Spleen (tissue), 11 donors: ENCODE data around the gene YTHDC2. TPM values are rescaled to one million over a fixed set of nuclear protein-coding genes. Genes with fewer than 3 reads are reported as not detected.

ENCODE experiments used
- DNase-seq: peaks from one replicate; pipeline ENCODE4 v3.0.0-alpha.2; 2020
- H3K27ac ChIP-seq, 8 donors: fragments of 200-600 bp; sonication (generic) in 7 of 8; 1 replicate in 4 of 8; 2 replicates in 4 of 8; pipeline versions ENCODE4 v1.5.0 to v1.8.0; 2016 to 2021; ENCODE audit warnings: inconsistent platforms in 4 of 8, mild to moderate bottlenecking in 4 of 8, moderate library complexity in 1 of 8
- H3K27me3 ChIP-seq, 7 donors: fragments of 200-600 bp; sonication (generic) in 6 of 7; replicated peaks in 1 of 7; 1 replicate in 4 of 7; 2 replicates in 3 of 7; pipeline versions ENCODE4 v1.5.0 to v1.8.0; 2016 to 2021; ENCODE audit warnings: inconsistent platforms in 3 of 7, mild to moderate bottlenecking in 1 of 7
- H3K36me3 ChIP-seq, 6 donors: fragments of 200-600 bp; sonication (generic) in 5 of 6; 1 replicate in 4 of 6; 2 replicates in 2 of 6; pipeline versions ENCODE4 v1.5.0 to v1.8.0; 2016 to 2021; ENCODE audit warnings: inconsistent platforms in 2 of 6
- H3K4me1 ChIP-seq, 6 donors: fragments of 200-600 bp; sonication (generic) in 5 of 6; 1 replicate in 3 of 6; 2 replicates in 3 of 6; pipeline versions ENCODE4 v1.5.0 to v1.8.0; 2016 to 2021; ENCODE audit warnings: inconsistent platforms in 3 of 6
- H3K4me3 ChIP-seq, 8 donors: fragments of 200-600 bp; sonication (generic) in 7 of 8; 1 replicate in 4 of 8; 2 replicates in 4 of 8; pipeline versions ENCODE4 v1.5.0 to v1.8.0; 2016 to 2021; ENCODE audit warnings: inconsistent platforms in 4 of 8, mild to moderate bottlenecking in 4 of 8, moderate library complexity in 2 of 8
- H3K9me3 ChIP-seq, 8 donors: fragments of 200-600 bp; sonication (generic) in 7 of 8; 1 replicate in 4 of 8; 2 replicates in 4 of 8; pipeline versions ENCODE4 v1.5.0 to v1.8.0; 2016 to 2021; ENCODE audit warnings: inconsistent platforms in 4 of 8
- POLR2A ChIP-seq, 3 donors: fragments of 450-650 bp; IDR thresholded peaks; one replicate each; pipeline ENCODE4 v1.5.1; 2017; ENCODE audit warnings: antibody characterized with exemption in 3 of 3, mild to moderate bottlenecking in 1 of 3
- POLR2AphosphoS5 ChIP-seq, 3 donors: sonication (generic); formaldehyde crosslinking; IDR thresholded peaks; one replicate each; pipeline ENCODE4 v1.5.1; 2017; ENCODE audit warnings: antibody characterized with exemption in 3 of 3
- WGBS, 5 donors: extraction: QIAGEN DNeasy Blood & Tissue Kit in 3 of 5; methylation state at CpG; one replicate each; pipeline versions ENCODE4 v1.1.5 to v1.1.7; 2013 to 2018; 5-methylcytosine and 5-hydroxymethylcytosine counted together
- intact Hi-C: fragments of 100-400 bp; cut with DNase I; formaldehyde crosslinking; loops from one replicate; pipeline ENCODE4 v1.15.0; 2023; ENCODE audit warnings: low total_unique reads
- polyA plus RNA-seq, 3 donors: library from polyadenylated mRNA; stranded (reverse); fragments of 200-250 nt; gene quantifications; one replicate each; pipeline ENCODE4 v1.2.1, GENCODE V29; 2013
- total RNA-seq, 7 donors: library from RNA; depleted of rRNA in 3 of 7; stranded (reverse); fragments of >200 nt in 3 of 7; fragmentation: NEBNext Ultra II Directional in 4 of 7; extraction: Animal tissue kit (Norgen Biotek cat#: 25700) in 4 of 7; gene quantifications; one replicate each; pipeline versions ENCODE4 v1.1.0 to v1.2.1, GENCODE V29; 2016 to 2021
- TF ChIP-seq, protein P1 (sequence below), 11 experiments: fragments of 200-600 bp in 7 of 11; fragments of 450-650 bp in 4 of 11; sonication (generic) in 4 of 11; IDR thresholded peaks in 8 of 11; conservative IDR thresholded peaks in 3 of 11; 1 replicate in 7 of 11; 2 replicates in 4 of 11; pipeline versions ENCODE4 v1.4.0 to v1.8.0; 2016 to 2021; ENCODE audit warnings: antibody characterized with exemption in 11 of 11, inconsistent platforms in 4 of 11, mild to moderate bottlenecking in 1 of 11
- donor health status: healthy with polysubstance abuse.
- donor health status: DM: no; HTN: no; CAD: no; lungs with moderate emphysema.
- donor health status: DM: no; HTN: no; CAD: no.
- donor health status: Bipolar disorder and iron deficiency.
- donor health status: healthy.
- donor health status: DM: no; HTN: no; CAD: no.
- donor health status: DM: yes; HTN: yes; CAD: no.

YTHDC2 gene
- total and polyA plus RNA-seq, 10 donors, result 9.3 to 52.2 (median 33.8) TPM

DNA sequence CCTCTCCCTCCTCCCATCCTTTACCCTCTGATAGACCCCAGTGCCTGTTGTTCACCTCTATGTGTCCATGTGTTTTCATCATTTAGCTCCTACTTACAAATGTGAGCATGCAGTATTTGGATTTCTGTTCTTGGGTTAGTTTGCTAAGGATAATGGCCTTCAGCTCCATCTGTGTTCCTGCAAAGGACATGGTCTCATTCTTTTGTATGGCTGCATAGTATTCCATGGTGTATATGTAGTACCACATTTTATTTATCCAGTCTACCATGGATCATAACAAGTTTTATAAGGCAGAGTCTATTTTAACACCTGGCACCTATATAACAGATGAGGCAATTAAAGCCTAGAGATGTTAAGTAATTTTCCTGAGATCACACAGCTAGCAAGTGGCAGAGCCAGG is 7.4 kb downstream of the YTHDC2 start:
- no peak for DNase-seq
- Histone ChIP-seq H3K36me3 (peaks cover 0 to 32% (median 7%) of the 10 kb centered on the region in 6 donors), H3K27ac (no peak overlapping the region), H3K4me3 (no peak overlapping the region), H3K4me1 (peaks cover 13 to 82% (median 47%) of the 10 kb centered on the region in 6 donors), H3K9me3 (no peaks in the 10 kb centered on the region), H3K27me3 (no peaks in the 10 kb centered on the region)
- TF ChIP-seq POLR2AphosphoS5 (IDR thresholded peaks at IDR 0.05), result no peak
- no peak for TF ChIP-seq POLR2A (IDR thresholded peaks at IDR 0.05)
- TF ChIP-seq, protein P1, sequence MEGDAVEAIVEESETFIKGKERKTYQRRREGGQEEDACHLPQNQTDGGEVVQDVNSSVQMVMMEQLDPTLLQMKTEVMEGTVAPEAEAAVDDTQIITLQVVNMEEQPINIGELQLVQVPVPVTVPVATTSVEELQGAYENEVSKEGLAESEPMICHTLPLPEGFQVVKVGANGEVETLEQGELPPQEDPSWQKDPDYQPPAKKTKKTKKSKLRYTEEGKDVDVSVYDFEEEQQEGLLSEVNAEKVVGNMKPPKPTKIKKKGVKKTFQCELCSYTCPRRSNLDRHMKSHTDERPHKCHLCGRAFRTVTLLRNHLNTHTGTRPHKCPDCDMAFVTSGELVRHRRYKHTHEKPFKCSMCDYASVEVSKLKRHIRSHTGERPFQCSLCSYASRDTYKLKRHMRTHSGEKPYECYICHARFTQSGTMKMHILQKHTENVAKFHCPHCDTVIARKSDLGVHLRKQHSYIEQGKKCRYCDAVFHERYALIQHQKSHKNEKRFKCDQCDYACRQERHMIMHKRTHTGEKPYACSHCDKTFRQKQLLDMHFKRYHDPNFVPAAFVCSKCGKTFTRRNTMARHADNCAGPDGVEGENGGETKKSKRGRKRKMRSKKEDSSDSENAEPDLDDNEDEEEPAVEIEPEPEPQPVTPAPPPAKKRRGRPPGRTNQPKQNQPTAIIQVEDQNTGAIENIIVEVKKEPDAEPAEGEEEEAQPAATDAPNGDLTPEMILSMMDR (IDR thresholded peaks at IDR 0.05 in 8 of 11, conservative IDR thresholded peaks at IDR 0.05 in 3 of 11), result no peak
- intact Hi-C loops, result no loop called here

GRCh38 chr5:113523168-113523567 is 9.7 kb downstream of the YTHDC2 start:
- intact Hi-C loops, result no loop called here
- no peak for TF ChIP-seq POLR2A (IDR thresholded peaks at IDR 0.05)
- TF ChIP-seq POLR2AphosphoS5 (IDR thresholded peaks at IDR 0.05), result no peak
- TF ChIP-seq, protein P1 (IDR thresholded peaks at IDR 0.05 in 8 of 11, conservative IDR thresholded peaks at IDR 0.05 in 3 of 11), result no peak
- WGBS, 5 donors, result 68 to 81% (median 75%) methylated on average over 2 of the region's 2 CpGs
- H3K4me3 ChIP-seq, result no peak overlapping the region
- H3K9me3 ChIP-seq, result no peaks in the 10 kb centered on the region
- DNase-seq, result no peak
- no peaks in the 10 kb centered on the region for H3K27me3 ChIP-seq
- peak overlapping the region in 1 of 8 donors; percentile 12 for H3K27ac ChIP-seq
- peaks cover 13 to 64% (median 35%) of the 10 kb centered on the region in 6 donors for H3K4me1 ChIP-seq
- H3K36me3 ChIP-seq, result peaks cover 0 to 25% (median 3%) of the 10 kb centered on the region in 6 donors

- 9 to 22% (median 14%) methylated on average over 2 of the region's 2 CpGs for WGBS, 5 donors
- TF ChIP-seq POLR2AphosphoS5 (IDR thresholded peaks at IDR 0.05) (no peak), POLR2A (IDR thresholded peaks at IDR 0.05) (no peak)
- TF ChIP-seq, protein P1 (IDR thresholded peaks at IDR 0.05 in 8 of 11, conservative IDR thresholded peaks at IDR 0.05 in 3 of 11), result no peak
- no peaks in the 10 kb centered on the region for H3K27me3 ChIP-seq
- H3K4me1 ChIP-seq, result peaks cover 13 to 56% (median 35%) of the 10 kb centered on the region in 6 donors
- H3K27ac ChIP-seq, result peak overlapping the region in 7 of 8 donors; percentile 38 to 70 (median 60)
- no peak for DNase-seq
- H3K36me3 ChIP-seq, result peaks cover 0 to 32% (median 0%) of the 10 kb centered on the region in 6 donors
- peak overlapping the region in 1 of 8 donors; percentile 3 for H3K4me3 ChIP-seq
- intact Hi-C loops, result no loop called here
- H3K9me3 ChIP-seq, result peaks cover 0 to 2% (median 0%) of the 10 kb centered on the region in 8 donors
Observed at GRCh38 chr5:113524927-113525326, 11.4 kb downstream of the YTHDC2 start.

- no peak for DNase-seq
- intact Hi-C loops, result no loop called here
- H3K36me3 ChIP-seq, result peaks cover 0 to 35% (median 8%) of the 10 kb centered on the region in 6 donors
- no peak overlapping the region for H3K27ac ChIP-seq
- WGBS, 5 donors, result 90 to 97% (median 94%) methylated on average over 4 of the region's 4 CpGs
- TF ChIP-seq POLR2AphosphoS5 (IDR thresholded peaks at IDR 0.05), result no peak
- TF ChIP-seq, protein P1 (IDR thresholded peaks at IDR 0.05 in 8 of 11, conservative IDR thresholded peaks at IDR 0.05 in 3 of 11), result no peak
- no peak for TF ChIP-seq POLR2A (IDR thresholded peaks at IDR 0.05)
- no peak overlapping the region for H3K4me3 ChIP-seq
- H3K27me3 ChIP-seq, result no peaks in the 10 kb centered on the region
- H3K4me1 ChIP-seq, result peaks cover 13 to 45% (median 35%) of the 10 kb centered on the region in 6 donors
- H3K9me3 ChIP-seq, result peaks cover 0 to 17% (median 14%) of the 10 kb centered on the region in 8 donors
Observed at GRCh38 chr5:113526421-113526820, 12.9 kb downstream of the YTHDC2 start.
